Panc1 (cell line): ENCODE data around the gene NAA25. TPM values are rescaled to one million over a fixed set of nuclear protein-coding genes. Genes with fewer than 3 reads are reported as not detected.

ENCODE experiments used
- ATAC-seq: fragments of 200-7000 bp; cut with Tn5 transposase; 2 replicates; pipeline ENCODE4 v1.9.1; 2020; ENCODE audit warnings: mild to moderate bottlenecking, moderate library complexity
- BruUV-seq: library from RNA; stranded (reverse); fragments of 400-500 nt; replicated peaks from 2 replicates; lab custom pipeline; 2021; lab: Mats Ljungman, UMichigan
- CTCF ChIA-PET: fragments of 300-600 bp; sonication (Branson Sonifier 250); formaldehyde crosslinking; loops from one replicate; lab custom pipeline; 2022; ENCODE audit warnings: antibody characterized with exemption; lab: Charles Lee
- POLR2A ChIA-PET: fragments of 300-600 bp; sonication (Branson Sonifier 250); formaldehyde crosslinking; loops from one replicate; lab custom pipeline; 2022; ENCODE audit warnings: antibody characterized with exemption; lab: Charles Lee
- DNase-seq: peaks from one replicate; pipeline ENCODE4 v3.0.0-alpha.2; 2010; ENCODE audit warnings: low read depth, low spot score
- H3K27ac ChIP-seq: 2 replicates; pipeline ENCODE4 v1.5.1; 2011; ENCODE audit warnings: mild to moderate bottlenecking, low read length, inconsistent platforms
- H3K27me3 ChIP-seq: fragments of 200-500 bp; sonication (Bioruptor generic); 2 replicates; pipeline ENCODE4 v1.6.0; 2014; ENCODE audit warnings: low read length, inconsistent platforms; ENCODE audit not compliant: control insufficient read depth, insufficient read depth
- H3K36me3 ChIP-seq: fragments of 200-500 bp; sonication (Bioruptor generic); 2 replicates; pipeline ENCODE4 v1.5.1; 2014; ENCODE audit warnings: inconsistent platforms, mild to moderate bottlenecking, low read length, moderate library complexity; ENCODE audit not compliant: control insufficient read depth, insufficient read depth
- H3K4me1 ChIP-seq: 2 replicates; pipeline ENCODE4 v1.5.1; 2011; ENCODE audit warnings: inconsistent platforms, mild to moderate bottlenecking, low read length, moderate library complexity; ENCODE audit not compliant: control insufficient read depth, insufficient read depth
- H3K4me3 ChIP-seq, 2 experiments: 2 replicates each; pipeline ENCODE4 v1.5.1; 2011 to 2012; ENCODE audit warnings: low read depth in 2 of 2, low read length in 2 of 2, mild to moderate bottlenecking in 2 of 2, inconsistent platforms in 1 of 2, moderate library complexity in 1 of 2
- H3K9me3 ChIP-seq: fragments of 200-500 bp; sonication (Bioruptor generic); 2 replicates; pipeline ENCODE4 v1.5.1; 2014; ENCODE audit warnings: low read depth, mild to moderate bottlenecking, inconsistent platforms, low read length, moderate library complexity; ENCODE audit not compliant: control insufficient read depth, insufficient read depth
- POLR2AphosphoS5 ChIP-seq: IDR thresholded peaks from 2 replicates; pipeline ENCODE4 v1.6.1; 2012; ENCODE audit warnings: mild to moderate bottlenecking, low read depth, low read length, moderate library complexity
- REST ChIP-seq, 2 experiments: IDR thresholded peaks; 2 replicates each; pipeline ENCODE4 v1.6.1; 2011 to 2012; ENCODE audit warnings: low read depth in 2 of 2, control low read depth in 1 of 2, low read length in 1 of 2, mild to moderate bottlenecking in 1 of 2, moderate library complexity in 1 of 2; ENCODE audit not compliant: insufficient read depth in 1 of 2
- SIN3A ChIP-seq: IDR thresholded peaks from 2 replicates; pipeline ENCODE4 v1.6.1; 2012; ENCODE audit warnings: low read depth, mild to moderate bottlenecking, low read length, moderate library complexity, borderline replicate concordance; ENCODE audit not compliant: insufficient read depth
- TCF7L2 ChIP-seq: IDR thresholded peaks from 2 replicates; pipeline ENCODE4 v1.6.1; 2011; ENCODE audit warnings: mild to moderate bottlenecking, low read depth, low read length, inconsistent platforms
- in situ Hi-C: cut with HindIII; loops from 2 replicates; pipeline ENCODE4 v1.10.0; 2016; ENCODE audit warnings: low sequenced_read_pairs, low pct_unique_long_range_greater_than_20kb
- intact Hi-C: fragments of 100-400 bp; cut with micrococcal nuclease; formaldehyde crosslinking; loops from one replicate; pipeline ENCODE4 v1.10.0; 2022; ENCODE audit not compliant: unreplicated experiment
- total RNA-seq: library from RNA; stranded (reverse); gene quantifications from one replicate; pipeline ENCODE4 v1.2.1, GENCODE V29; 2021; ENCODE audit not compliant: unreplicated experiment
- TF ChIP-seq, protein P1 (sequence below): fragments of 450-650 bp; IDR thresholded peaks from 2 replicates; pipeline ENCODE4 v1.5.1; 2017; ENCODE audit warnings: mild to moderate bottlenecking

NAA25 gene
- total RNA-seq, 1 experiment from 2014 or later: 32.2 TPM

DNA sequence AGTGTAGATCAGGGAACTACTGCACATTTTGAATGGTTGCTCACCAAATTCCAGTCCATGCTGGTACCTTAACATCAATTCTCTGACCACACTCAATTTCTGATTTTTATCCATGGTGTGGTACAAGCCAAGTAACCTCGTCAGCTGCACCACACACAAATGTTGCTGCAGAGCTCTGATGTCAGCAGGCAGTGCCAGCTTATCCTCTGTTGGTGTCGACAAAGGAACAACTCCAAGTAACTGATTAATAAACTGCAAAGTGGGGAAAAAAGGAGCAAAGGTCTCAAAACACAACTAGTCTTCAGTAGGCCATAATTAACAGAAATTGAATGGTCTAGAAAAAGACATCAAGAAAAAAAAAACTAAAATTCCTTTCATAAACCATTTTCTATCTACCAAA, 47.4 kb downstream of the NAA25 start:
- Histone ChIP-seq H3K36me3 (peaks cover 36% of the 10 kb centered on the region), H3K27me3 (no peaks in the 10 kb centered on the region), H3K4me3 (no peak overlapping the region), H3K27ac (no peak overlapping the region), H3K4me1 (no peaks in the 10 kb centered on the region), H3K9me3 (no peaks in the 10 kb centered on the region)
- ChIA-PET POLR2A (no interaction called here), CTCF (no interaction called here)
- in situ Hi-C loops: no loop called here
- no peak for TF ChIP-seq POLR2AphosphoS5
- no peak for TF ChIP-seq REST (IDR thresholded peaks at IDR 0.05; ENCODE audit: insufficient read depth in 1 of 2, low read depth in 2 of 2, low read length in 1 of 2)
- no peak for TF ChIP-seq TCF7L2
- TF ChIP-seq, protein P1, sequence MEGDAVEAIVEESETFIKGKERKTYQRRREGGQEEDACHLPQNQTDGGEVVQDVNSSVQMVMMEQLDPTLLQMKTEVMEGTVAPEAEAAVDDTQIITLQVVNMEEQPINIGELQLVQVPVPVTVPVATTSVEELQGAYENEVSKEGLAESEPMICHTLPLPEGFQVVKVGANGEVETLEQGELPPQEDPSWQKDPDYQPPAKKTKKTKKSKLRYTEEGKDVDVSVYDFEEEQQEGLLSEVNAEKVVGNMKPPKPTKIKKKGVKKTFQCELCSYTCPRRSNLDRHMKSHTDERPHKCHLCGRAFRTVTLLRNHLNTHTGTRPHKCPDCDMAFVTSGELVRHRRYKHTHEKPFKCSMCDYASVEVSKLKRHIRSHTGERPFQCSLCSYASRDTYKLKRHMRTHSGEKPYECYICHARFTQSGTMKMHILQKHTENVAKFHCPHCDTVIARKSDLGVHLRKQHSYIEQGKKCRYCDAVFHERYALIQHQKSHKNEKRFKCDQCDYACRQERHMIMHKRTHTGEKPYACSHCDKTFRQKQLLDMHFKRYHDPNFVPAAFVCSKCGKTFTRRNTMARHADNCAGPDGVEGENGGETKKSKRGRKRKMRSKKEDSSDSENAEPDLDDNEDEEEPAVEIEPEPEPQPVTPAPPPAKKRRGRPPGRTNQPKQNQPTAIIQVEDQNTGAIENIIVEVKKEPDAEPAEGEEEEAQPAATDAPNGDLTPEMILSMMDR: no peak
- no peak for TF ChIP-seq SIN3A
- BruUV-seq: no TSS peak
- DNase-seq (no peak), ATAC-seq (no peak)
- intact Hi-C loops: no loop called here

DNA sequence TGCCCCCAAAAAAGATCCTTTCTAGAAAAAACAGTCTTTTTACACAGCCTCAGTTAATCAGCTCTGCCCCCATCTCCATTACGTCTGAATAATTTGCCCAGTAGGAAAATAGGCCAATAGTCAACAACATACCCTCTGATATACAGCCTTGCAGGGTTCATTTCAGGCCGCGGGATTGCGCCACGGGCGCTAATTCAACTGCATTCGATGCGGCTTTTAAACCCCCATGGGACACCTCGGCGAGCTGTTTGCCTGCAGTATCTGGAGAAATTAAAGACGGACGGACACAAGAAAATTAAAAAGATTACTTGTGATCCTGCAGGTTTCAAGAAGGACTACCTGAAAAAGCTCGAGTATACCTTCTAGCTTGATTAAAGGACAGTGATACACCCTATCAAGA, 59.2 kb downstream of the NAA25 start:
- ChIA-PET POLR2A (no interaction called here), CTCF (interaction anchor here (0.5 kb wide), 1 partner anchor 336 kb away, joined by 3 read pairs; no protein-coding TSS in a partner anchor)
- intact Hi-C loops: no loop called here
- Histone ChIP-seq H3K27ac (no peak overlapping the region), H3K9me3 (no peaks in the 10 kb centered on the region), H3K4me1 (no peaks in the 10 kb centered on the region), H3K4me3 (no peak overlapping the region), H3K27me3 (no peaks in the 10 kb centered on the region), H3K36me3 (peaks cover 62% of the 10 kb centered on the region)
- ATAC-seq (no peak), DNase-seq (no peak)
- no peak for TF ChIP-seq REST (IDR thresholded peaks at IDR 0.05; ENCODE audit: insufficient read depth in 1 of 2, low read depth in 2 of 2, low read length in 1 of 2)
- TF ChIP-seq POLR2AphosphoS5: no peak
- TF ChIP-seq, protein P1: no peak
- no peak for TF ChIP-seq TCF7L2
- TF ChIP-seq SIN3A: no peak
- in situ Hi-C loops: no loop called here
- BruUV-seq: no TSS peak
